Prostate gland (tissue), 2 donors: ENCODE measurements around the gene SLC16A10. TPM values are rescaled to one million over a fixed set of nuclear protein-coding genes. Genes with fewer than 3 reads are reported as not detected.

Experiments used
- DNase-seq: peaks from one replicate; pipeline ENCODE4 v3.0.0-alpha.2; 2019; ENCODE audit warnings: low spot score
- H3K27ac ChIP-seq, 2 donors: fragments of 200-600 bp; sonication (generic); 2 replicates each; pipeline ENCODE4 v1.5.1; 2017 to 2019
- H3K27me3 ChIP-seq: fragments of 200-600 bp; sonication (generic); replicated peaks from 2 replicates; pipeline ENCODE4 v1.5.1; 2019; ENCODE audit not compliant: insufficient read depth
- H3K36me3 ChIP-seq, 2 donors: fragments of 200-600 bp; sonication (generic); 1 replicate in 1 of 2; 2 replicates in 1 of 2; pipeline versions ENCODE4 v1.5.1 to v1.8.1; 2017 to 2019
- H3K4me1 ChIP-seq: fragments of 200-600 bp; sonication (generic); replicated peaks from 2 replicates; pipeline ENCODE4 v1.5.1; 2019
- H3K4me3 ChIP-seq, 2 donors: fragments of 200-600 bp; sonication (generic); 2 replicates each; pipeline ENCODE4 v1.5.1; 2017 to 2019
- H3K9me3 ChIP-seq: fragments of 200-600 bp; sonication (generic); 2 replicates; pipeline ENCODE4 v1.5.1; 2017
- CTCF ChIP-seq, 4 experiments: fragments of 200-600 bp in 2 of 4; fragments of 450-650 bp in 2 of 4; sonication (generic) in 2 of 4; IDR thresholded peaks; 1 replicate in 3 of 4; 2 replicates in 1 of 4; pipeline ENCODE4 v1.5.1; 2016 to 2019; ENCODE audit warnings: antibody characterized with exemption in 4 of 4, mild to moderate bottlenecking in 2 of 4, moderate library complexity in 2 of 4
- POLR2A ChIP-seq: fragments of 450-650 bp; IDR thresholded peaks from one replicate; pipeline ENCODE4 v1.6.1; 2016; ENCODE audit warnings: antibody characterized with exemption, mild to moderate bottlenecking
- POLR2AphosphoS5 ChIP-seq: sonication (generic); formaldehyde crosslinking; IDR thresholded peaks from one replicate; pipeline ENCODE4 v1.6.1; 2017; ENCODE audit warnings: antibody characterized with exemption
- WGBS: methylation state at CpG from one replicate; pipeline ENCODE4 v1.1.5; 2018; 5-methylcytosine and 5-hydroxymethylcytosine counted together
- intact Hi-C: fragments of 100-400 bp; cut with DNase I; formaldehyde crosslinking; loops from one replicate; pipeline ENCODE4 v1.14.2; 2022
- total RNA-seq, 2 donors: library from RNA; depleted of rRNA; stranded (reverse); fragments of >200 nt; gene quantifications; one replicate each; pipeline ENCODE4 v1.1.0, GENCODE V29; 2016

Gene SLC16A10
- total RNA-seq, 2 donors from 2014 or later = 11.5 to 12.5 TPM

- intact Hi-C loops = no loop called here
- TF ChIP-seq CTCF (IDR thresholded peaks at IDR 0.05) (no peak), POLR2A (no peak), POLR2AphosphoS5 (no peak)
Measured at GRCh38 chr6:111175109-111175508, 87.8 kb downstream of the SLC16A10 start.

GRCh38 chr6:111176038-111176759 is 88.9 kb downstream of the SLC16A10 start:
- no peak for DNase-seq
- H3K36me3 ChIP-seq = no peaks in the 10 kb centered on the region
- no peaks in the 10 kb centered on the region for H3K9me3 ChIP-seq
- intact Hi-C loops = no loop called here
- no peaks in the 10 kb centered on the region for H3K27me3 ChIP-seq
- no peaks in the 10 kb centered on the region for H3K4me1 ChIP-seq
- 96% methylated on average over 2 of the region's 2 CpGs for WGBS
- H3K4me3 ChIP-seq = no peak overlapping the region
- TF ChIP-seq POLR2AphosphoS5 = no peak
- no peak for TF ChIP-seq CTCF (IDR thresholded peaks at IDR 0.05)
- no peak for TF ChIP-seq POLR2A
- no peak overlapping the region for H3K27ac ChIP-seq

More at GRCh38 chr6:111175109-111175508, 87.8 kb downstream of the SLC16A10 start:
- no peak overlapping the region for H3K4me3 ChIP-seq
- WGBS = 62% methylated on average over 2 of the region's 2 CpGs
- H3K9me3 ChIP-seq = no peaks in the 10 kb centered on the region
- no peaks in the 10 kb centered on the region for H3K27me3 ChIP-seq
- no peak overlapping the region for H3K27ac ChIP-seq
- H3K4me1 ChIP-seq = no peaks in the 10 kb centered on the region
- DNase-seq = no peak
- no peaks in the 10 kb centered on the region for H3K36me3 ChIP-seq

- no peak for TF ChIP-seq POLR2AphosphoS5
- no peak for TF ChIP-seq CTCF (IDR thresholded peaks at IDR 0.05)
- no peaks in the 10 kb centered on the region for H3K27me3 ChIP-seq
- 96% methylated on average over 2 of the region's 2 CpGs for WGBS
- H3K4me1 ChIP-seq = no peaks in the 10 kb centered on the region
- intact Hi-C loops = no loop called here
- no peaks in the 10 kb centered on the region for H3K9me3 ChIP-seq
- no peak overlapping the region for H3K4me3 ChIP-seq
- DNase-seq = no peak
- no peak overlapping the region for H3K27ac ChIP-seq
- H3K36me3 ChIP-seq = no peaks in the 10 kb centered on the region
Measured at GRCh38 chr6:111176760-111177099, 89.4 kb downstream of the SLC16A10 start.

GRCh38 chr6:111177131-111177530 is 89.8 kb downstream of the SLC16A10 start:
- WGBS = 96% methylated on average over 6 of the region's 6 CpGs

More at GRCh38 chr6:111177131-111177530, 89.8 kb downstream of the SLC16A10 start:
- H3K27ac ChIP-seq = no peak overlapping the region
- no peak for DNase-seq
- no peaks in the 10 kb centered on the region for H3K9me3 ChIP-seq
- TF ChIP-seq CTCF (IDR thresholded peaks at IDR 0.05) = no peak
- TF ChIP-seq POLR2A = no peak
- TF ChIP-seq POLR2AphosphoS5 = no peak
- intact Hi-C loops = no loop called here
- no peaks in the 10 kb centered on the region for H3K27me3 ChIP-seq
- no peaks in the 10 kb centered on the region for H3K36me3 ChIP-seq
- H3K4me3 ChIP-seq = no peak overlapping the region
- H3K4me1 ChIP-seq = no peaks in the 10 kb centered on the region
